Measurements from ENCODE around the gene PTCHD4. TPM values are rescaled to one million over a fixed set of nuclear protein-coding genes. Genes with fewer than 3 reads are reported as not detected.
"Not testable (repeated sequence)": the region's sequence is repeated elsewhere in the genome, so short reads cannot be mapped to it uniquely, and the experiment has no call there.

PTCHD4 gene
- total RNA-seq: not detected

DNA sequence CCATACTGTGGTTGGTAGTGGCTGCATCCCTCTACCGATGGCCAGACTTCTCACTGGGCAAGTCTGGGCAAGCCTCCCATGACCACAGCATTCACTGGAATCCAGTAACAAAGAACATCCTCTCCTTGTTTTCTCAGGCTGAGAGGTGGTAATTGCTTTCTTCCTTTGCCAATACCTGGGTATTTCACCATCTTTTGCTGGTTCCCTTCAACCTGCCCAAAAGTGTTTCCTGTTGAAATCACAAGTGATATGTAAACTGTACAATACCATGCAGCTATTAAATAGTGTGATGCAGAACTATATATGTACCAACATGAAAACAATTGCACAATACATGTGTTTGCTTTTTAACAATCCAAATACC, at the start of gene PTCHD4:
Gene PTCHD4 (minus strand): TSS at position 55 of the 364 bp plus-strand sequence. CDS start 42,240 bp downstream, outside the sequence.
- H3K4me3 Mint-ChIP-seq: no peak within 1 kb of the TSS
- ChIA-PET CTCF (no interaction called here), POLR2A (no interaction called here)
- peaks cover 4% of the 10 kb centered on the region for H3K9me3 Mint-ChIP-seq
- H3K27me3 Mint-ChIP-seq: no peaks in the 10 kb centered on the region
- no peaks in the 10 kb centered on the region for H3K4me1 Mint-ChIP-seq (ENCODE audit: low read depth)
- H3K27ac Mint-ChIP-seq: no peak within 1 kb of the TSS
- DNase-seq: no peak
- H3K36me3 Mint-ChIP-seq: no peaks in the 10 kb centered on the region
- intact Hi-C loops (cut with micrococcal nuclease): no loop called here

GRCh38 chr6:48151142-48151541, 40.1 kb upstream of the PTCHD4 start:
- H3K9me3 Mint-ChIP-seq: peaks cover 28% of the 10 kb centered on the region
- H3K4me1 Mint-ChIP-seq (ENCODE audit: low read depth): no peaks in the 10 kb centered on the region
- POLR2A ChIA-PET: no interaction called here
- CTCF ChIA-PET: no interaction called here
- no peak overlapping the region for H3K4me3 Mint-ChIP-seq
- no peaks in the 10 kb centered on the region for H3K36me3 Mint-ChIP-seq
- H3K27me3 Mint-ChIP-seq: no peaks in the 10 kb centered on the region
- H3K27ac Mint-ChIP-seq: no peak overlapping the region
- intact Hi-C loops (cut with micrococcal nuclease): no loop called here
- DNase-seq: no peak

DNA sequence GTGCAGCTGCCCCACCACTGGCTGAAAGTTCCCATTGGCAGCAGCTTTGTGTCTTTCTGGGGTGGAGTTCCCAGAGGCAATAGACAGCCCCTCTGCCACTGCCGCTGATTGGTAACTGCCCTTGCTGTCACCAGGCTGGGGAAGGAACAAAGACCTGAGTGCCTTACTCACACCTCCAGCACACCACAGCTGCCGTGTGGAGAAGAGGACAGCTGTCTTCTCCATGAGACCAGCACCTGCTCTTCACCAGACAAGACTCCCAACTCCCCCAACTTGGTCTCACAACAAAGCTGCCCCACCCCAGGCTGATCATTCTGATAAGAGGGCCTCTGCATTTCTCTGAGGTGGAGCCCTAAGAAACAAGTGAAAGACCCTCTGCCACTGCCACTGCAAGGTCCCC, 39.7 kb upstream of the PTCHD4 start:
- H3K27me3 Mint-ChIP-seq: no peaks in the 10 kb centered on the region
- CTCF ChIA-PET: no interaction called here
- H3K36me3 Mint-ChIP-seq: no peaks in the 10 kb centered on the region
- intact Hi-C loops (cut with micrococcal nuclease): no loop called here
- no peaks in the 10 kb centered on the region for H3K4me1 Mint-ChIP-seq (ENCODE audit: low read depth)
- no peak overlapping the region for H3K4me3 Mint-ChIP-seq
- H3K9me3 Mint-ChIP-seq: peaks cover 27% of the 10 kb centered on the region
- POLR2A ChIA-PET: no interaction called here
- H3K27ac Mint-ChIP-seq: no peak overlapping the region
- no peak for DNase-seq

DNA sequence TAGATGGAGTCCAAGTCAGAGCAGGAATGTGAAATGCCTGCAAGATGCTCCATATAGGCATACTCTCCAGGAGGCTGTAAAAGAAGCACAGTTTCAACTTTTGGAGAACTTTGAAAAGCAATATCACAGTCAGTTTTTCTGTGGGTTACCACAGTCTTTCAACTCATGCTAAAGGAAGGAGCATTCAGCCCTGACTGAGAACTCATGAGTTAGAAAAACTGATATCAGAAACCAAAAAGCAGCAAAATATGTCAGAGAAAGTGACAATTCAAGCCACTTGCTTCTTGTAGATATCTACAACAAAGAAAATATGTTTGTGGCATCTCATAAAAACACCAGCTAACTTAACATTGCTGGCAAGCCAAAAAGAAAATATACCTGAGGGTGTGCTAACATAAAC, 36.1 kb upstream of the PTCHD4 start:
- intact Hi-C loops (cut with micrococcal nuclease): no loop called here
- H3K36me3 Mint-ChIP-seq: no peaks in the 10 kb centered on the region
- peaks cover 10% of the 10 kb centered on the region for H3K9me3 Mint-ChIP-seq
- ChIA-PET POLR2A (no interaction called here), CTCF (interaction anchor here (0.8 kb wide), 1 partner anchor 27 kb away, joined by 4 read pairs; no protein-coding TSS in a partner anchor)
- no peaks in the 10 kb centered on the region for H3K4me1 Mint-ChIP-seq (ENCODE audit: low read depth)
- H3K27me3 Mint-ChIP-seq: no peaks in the 10 kb centered on the region
- no peak overlapping the region for H3K4me3 Mint-ChIP-seq
- H3K27ac Mint-ChIP-seq: no peak overlapping the region
- no peak for DNase-seq

GRCh38 chr6:48144021-48144420, 33.0 kb upstream of the PTCHD4 start:
- POLR2A ChIA-PET: no interaction called here
- no peak overlapping the region for H3K4me3 Mint-ChIP-seq

GRCh38 chr6:48141975-48142374, 31.0 kb upstream of the PTCHD4 start:
- POLR2A ChIA-PET: no interaction called here
- Mint-ChIP-seq H3K36me3 (no peaks in the 10 kb centered on the region), H3K27me3 (no peaks in the 10 kb centered on the region), H3K27ac (no peak overlapping the region), H3K4me3 (no peak overlapping the region), H3K9me3 (no peaks in the 10 kb centered on the region), H3K4me1 (ENCODE audit: low read depth) (no peaks in the 10 kb centered on the region)
- CTCF ChIA-PET: no interaction called here
- no peak for DNase-seq
- intact Hi-C loops (cut with micrococcal nuclease): no loop called here

More at GRCh38 chr6:48144021-48144420, 33.0 kb upstream of the PTCHD4 start:
- CTCF ChIA-PET: no interaction called here
- Mint-ChIP-seq H3K27me3 (no peaks in the 10 kb centered on the region), H3K36me3 (no peaks in the 10 kb centered on the region), H3K9me3 (no peaks in the 10 kb centered on the region), H3K27ac (no peak overlapping the region), H3K4me1 (ENCODE audit: low read depth) (no peaks in the 10 kb centered on the region)
- DNase-seq: no peak
- intact Hi-C loops (cut with micrococcal nuclease): no loop called here

DNA sequence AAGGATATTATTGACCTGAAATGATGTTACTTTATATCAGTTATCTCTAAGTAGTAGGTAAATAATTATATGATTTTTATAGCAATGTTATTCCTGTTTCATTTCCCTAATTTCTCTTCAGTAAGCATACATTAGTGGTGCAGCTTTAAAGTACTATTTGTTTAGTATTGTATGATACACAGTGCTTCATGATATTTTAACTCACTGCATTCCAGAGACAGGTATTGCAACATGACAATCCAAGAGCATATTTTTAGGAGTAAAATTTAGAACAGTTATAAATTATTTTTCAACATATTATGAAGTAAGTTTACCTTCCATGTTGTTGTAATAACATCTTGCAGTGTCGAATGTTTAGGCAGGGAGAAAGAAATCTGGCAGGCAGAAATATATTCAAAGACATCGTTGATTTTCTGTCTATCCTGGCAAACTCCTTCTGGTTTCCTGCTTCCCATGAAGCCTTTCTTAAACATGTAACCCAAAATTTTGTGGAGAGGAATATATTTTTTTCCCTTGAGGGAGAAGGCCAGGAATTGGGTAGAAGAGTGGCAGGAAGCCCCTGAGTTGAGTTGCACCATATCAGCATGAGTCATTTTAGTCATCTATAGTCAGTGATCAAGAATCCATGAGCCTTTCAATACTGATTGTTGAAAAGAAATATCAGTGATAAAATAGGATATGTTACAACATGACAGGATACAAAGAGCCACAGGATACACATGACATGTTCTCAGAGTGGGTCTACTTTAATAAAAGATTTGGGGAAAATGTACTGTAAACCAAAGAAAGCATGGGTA, 29.0 kb upstream of the PTCHD4 start:
- ChIA-PET POLR2A (no interaction called here), CTCF (no interaction called here)
- Mint-ChIP-seq H3K4me1 (ENCODE audit: low read depth) (no peaks in the 10 kb centered on the region), H3K9me3 (no peaks in the 10 kb centered on the region), H3K4me3 (no peak overlapping the region), H3K27me3 (no peaks in the 10 kb centered on the region), H3K27ac (no peak overlapping the region), H3K36me3 (no peaks in the 10 kb centered on the region)
- intact Hi-C loops (cut with micrococcal nuclease): no loop called here
- DNase-seq: no peak

DNA sequence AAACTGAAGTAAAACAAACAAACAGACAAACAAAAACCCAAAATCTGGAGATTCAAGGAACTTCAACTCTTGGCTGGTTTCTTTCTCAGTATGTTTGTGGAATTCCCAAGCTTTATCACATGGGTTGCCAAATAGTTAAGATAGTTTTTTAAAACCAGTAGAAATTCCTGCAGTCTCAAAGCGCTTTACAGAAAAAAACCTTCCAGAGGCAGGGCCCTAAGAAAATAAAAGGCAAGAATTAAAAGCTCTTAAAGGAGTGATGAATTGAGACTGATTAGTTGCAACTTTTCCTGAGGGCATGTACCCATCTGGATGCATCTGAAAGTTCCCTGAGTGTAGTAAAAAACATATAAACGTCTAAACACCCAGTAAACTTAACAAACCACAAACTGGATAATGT, 25.9 kb upstream of the PTCHD4 start:
- ChIA-PET POLR2A (no interaction called here), CTCF (no interaction called here)
- Mint-ChIP-seq H3K27me3 (no peaks in the 10 kb centered on the region), H3K9me3 (no peaks in the 10 kb centered on the region), H3K36me3 (no peaks in the 10 kb centered on the region), H3K27ac (no peak overlapping the region), H3K4me1 (ENCODE audit: low read depth) (no peaks in the 10 kb centered on the region), H3K4me3 (no peak overlapping the region)
- intact Hi-C loops (cut with micrococcal nuclease): no loop called here
- DNase-seq: no peak

- no peaks in the 10 kb centered on the region for H3K27me3 Mint-ChIP-seq
- no peak overlapping the region for H3K27ac Mint-ChIP-seq
- CTCF ChIA-PET: no interaction called here
- H3K4me3 Mint-ChIP-seq: no peak overlapping the region
- POLR2A ChIA-PET: no interaction called here
- no peak for DNase-seq
- H3K36me3 Mint-ChIP-seq: no peaks in the 10 kb centered on the region
- no peaks in the 10 kb centered on the region for H3K4me1 Mint-ChIP-seq (ENCODE audit: low read depth)
- intact Hi-C loops (cut with micrococcal nuclease): no loop called here
- H3K9me3 Mint-ChIP-seq: no peaks in the 10 kb centered on the region
Measured at GRCh38 chr6:48135323-48136084, 24.5 kb upstream of the PTCHD4 start.

- DNase-seq: no peak
- H3K27ac Mint-ChIP-seq: no peak overlapping the region
- H3K4me3 Mint-ChIP-seq: no peak overlapping the region
- H3K4me1 Mint-ChIP-seq (ENCODE audit: low read depth): no peaks in the 10 kb centered on the region
- intact Hi-C loops (cut with micrococcal nuclease): no loop called here
- H3K36me3 Mint-ChIP-seq: no peaks in the 10 kb centered on the region
- CTCF ChIA-PET: no interaction called here
- no peaks in the 10 kb centered on the region for H3K27me3 Mint-ChIP-seq
- POLR2A ChIA-PET: no interaction called here
- no peaks in the 10 kb centered on the region for H3K9me3 Mint-ChIP-seq
Measured at GRCh38 chr6:48134246-48134645, 23.2 kb upstream of the PTCHD4 start.

- H3K27me3 Mint-ChIP-seq: no peaks in the 10 kb centered on the region
- ChIA-PET POLR2A (no interaction called here), CTCF (no interaction called here)
- intact Hi-C loops (cut with micrococcal nuclease): no loop called here
- no peaks in the 10 kb centered on the region for H3K4me1 Mint-ChIP-seq (ENCODE audit: low read depth)
- DNase-seq: no peak
- H3K9me3 Mint-ChIP-seq: no peaks in the 10 kb centered on the region
- no peak overlapping the region for H3K4me3 Mint-ChIP-seq
- H3K36me3 Mint-ChIP-seq: no peaks in the 10 kb centered on the region
- H3K27ac Mint-ChIP-seq: no peak overlapping the region
Measured at GRCh38 chr6:48123601-48124000, 12.6 kb upstream of the PTCHD4 start.

GRCh38 chr6:48121983-48122749, 11.2 kb upstream of the PTCHD4 start:
- H3K36me3 Mint-ChIP-seq; H3K9me3 Mint-ChIP-seq; DNase-seq; H3K27me3 Mint-ChIP-seq; CTCF ChIA-PET; H3K4me3 Mint-ChIP-seq; intact Hi-C loops (cut with micrococcal nuclease); H3K27ac Mint-ChIP-seq; H3K4me1 Mint-ChIP-seq (ENCODE audit: low read depth); POLR2A ChIA-PET: not testable (repeated sequence)

All from activated CD4-positive, alpha-beta memory T cell treated with anti-CD3 and anti-CD28 coated beads for 36 hours (primary cell).